ENCODE measurements around the gene PSORS1C1. TPM values are rescaled to one million over a fixed set of nuclear protein-coding genes. Genes with fewer than 3 reads are reported as not detected.
A peak's percentile ranks its signal among the peaks of the same experiment; 100 is the strongest.

The PSORS1C1 gene
- total and polyA plus RNA-seq, 4 donors, result 1.1 to 10.8 (median 2.5) TPM

DNA sequence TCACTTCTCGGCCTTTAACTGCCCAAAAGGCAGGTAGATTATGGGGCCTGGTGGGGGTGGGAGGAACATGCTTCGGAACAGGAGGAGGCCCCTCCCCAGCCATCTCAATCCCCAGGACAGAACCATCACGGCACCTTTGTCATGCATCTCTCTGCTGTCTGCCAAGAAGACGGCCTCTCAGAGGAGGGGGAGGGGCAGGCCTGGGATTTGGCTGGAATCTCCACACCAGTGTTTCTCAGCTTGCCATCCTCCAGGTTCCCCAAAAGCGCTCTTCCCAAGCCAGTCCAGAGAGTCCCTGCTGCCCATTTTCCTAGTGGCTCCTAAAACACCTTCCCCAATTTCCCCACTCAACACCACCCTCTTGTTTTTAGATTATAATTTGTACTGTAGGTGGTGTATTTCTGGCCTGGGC lies 58.4 kb downstream of the PSORS1C1 start:
- no peak overlapping the region for H3K27ac ChIP-seq (ENCODE audit: low read depth in 1 of 2, low read length in 1 of 2)
- ATAC-seq (ENCODE audit: insufficient read depth, low FRiP score) (no peak), DNase-seq (peak in 1 of 3 donors; percentile 16)
- 66 to 95% methylated on average over 5 of the region's 5 CpGs for WGBS, 2 donors
- TF ChIP-seq, protein P1, sequence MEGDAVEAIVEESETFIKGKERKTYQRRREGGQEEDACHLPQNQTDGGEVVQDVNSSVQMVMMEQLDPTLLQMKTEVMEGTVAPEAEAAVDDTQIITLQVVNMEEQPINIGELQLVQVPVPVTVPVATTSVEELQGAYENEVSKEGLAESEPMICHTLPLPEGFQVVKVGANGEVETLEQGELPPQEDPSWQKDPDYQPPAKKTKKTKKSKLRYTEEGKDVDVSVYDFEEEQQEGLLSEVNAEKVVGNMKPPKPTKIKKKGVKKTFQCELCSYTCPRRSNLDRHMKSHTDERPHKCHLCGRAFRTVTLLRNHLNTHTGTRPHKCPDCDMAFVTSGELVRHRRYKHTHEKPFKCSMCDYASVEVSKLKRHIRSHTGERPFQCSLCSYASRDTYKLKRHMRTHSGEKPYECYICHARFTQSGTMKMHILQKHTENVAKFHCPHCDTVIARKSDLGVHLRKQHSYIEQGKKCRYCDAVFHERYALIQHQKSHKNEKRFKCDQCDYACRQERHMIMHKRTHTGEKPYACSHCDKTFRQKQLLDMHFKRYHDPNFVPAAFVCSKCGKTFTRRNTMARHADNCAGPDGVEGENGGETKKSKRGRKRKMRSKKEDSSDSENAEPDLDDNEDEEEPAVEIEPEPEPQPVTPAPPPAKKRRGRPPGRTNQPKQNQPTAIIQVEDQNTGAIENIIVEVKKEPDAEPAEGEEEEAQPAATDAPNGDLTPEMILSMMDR (IDR thresholded peaks at IDR 0.05; ENCODE audit: control extremely low read depth, extremely low read depth), result no peak
- H3K36me3 ChIP-seq (ENCODE audit: control insufficient read depth in 4 of 4, insufficient read depth in 4 of 4, low read length in 4 of 4), result no peaks in the 10 kb centered on the region
- no peaks in the 10 kb centered on the region for H3K9me3 ChIP-seq (ENCODE audit: control insufficient read depth in 4 of 4, insufficient read depth in 3 of 4, low read length in 3 of 4)
- H3K9ac ChIP-seq (ENCODE audit: insufficient read depth in 1 of 2, low read length in 2 of 2), result no peak overlapping the region
- H3K27me3 ChIP-seq (ENCODE audit: control insufficient read depth in 3 of 3, insufficient read depth in 3 of 3, low read length in 2 of 3), result no peaks in the 10 kb centered on the region
- H3K4me1 ChIP-seq (ENCODE audit: control insufficient read depth in 5 of 5, insufficient read depth in 5 of 5, low read length in 5 of 5), result peaks cover 0 to 13% (median 0%) of the 10 kb centered on the region in 5 donors
- no peak overlapping the region for H3K4me3 ChIP-seq

GRCh38 chr6:31173406-31173805 lies 58.8 kb downstream of the PSORS1C1 start:
- H3K36me3 ChIP-seq (ENCODE audit: control insufficient read depth in 4 of 4, insufficient read depth in 4 of 4, low read length in 4 of 4), result no peaks in the 10 kb centered on the region
- 69 to 79% methylated on average over 3 of the region's 3 CpGs for WGBS, 2 donors
- DNase-seq, result no peak
- no peak for ATAC-seq (ENCODE audit: insufficient read depth, low FRiP score)
- peaks cover 0 to 13% (median 3%) of the 10 kb centered on the region in 5 donors for H3K4me1 ChIP-seq (ENCODE audit: control insufficient read depth in 5 of 5, insufficient read depth in 5 of 5, low read length in 5 of 5)
- H3K9ac ChIP-seq (ENCODE audit: insufficient read depth in 1 of 2, low read length in 2 of 2), result no peak overlapping the region
- TF ChIP-seq, protein P1 (IDR thresholded peaks at IDR 0.05; ENCODE audit: control extremely low read depth, extremely low read depth), result no peak
- no peak overlapping the region for H3K27ac ChIP-seq (ENCODE audit: low read depth in 1 of 2, low read length in 1 of 2)
- no peaks in the 10 kb centered on the region for H3K27me3 ChIP-seq (ENCODE audit: control insufficient read depth in 3 of 3, insufficient read depth in 3 of 3, low read length in 2 of 3)
- H3K9me3 ChIP-seq (ENCODE audit: control insufficient read depth in 4 of 4, insufficient read depth in 3 of 4, low read length in 3 of 4), result no peaks in the 10 kb centered on the region
- H3K4me3 ChIP-seq, result no peak overlapping the region

GRCh38 chr6:31174378-31174777 lies 59.8 kb downstream of the PSORS1C1 start:
- no peaks in the 10 kb centered on the region for H3K9me3 ChIP-seq (ENCODE audit: control insufficient read depth in 4 of 4, insufficient read depth in 3 of 4, low read length in 3 of 4)

More at GRCh38 chr6:31174378-31174777, 59.8 kb downstream of the PSORS1C1 start:
- Histone ChIP-seq H3K9ac (ENCODE audit: insufficient read depth in 1 of 2, low read length in 2 of 2) (no peak overlapping the region), H3K4me3 (no peak overlapping the region), H3K36me3 (ENCODE audit: control insufficient read depth in 4 of 4, insufficient read depth in 4 of 4, low read length in 4 of 4) (no peaks in the 10 kb centered on the region), H3K4me1 (ENCODE audit: control insufficient read depth in 5 of 5, insufficient read depth in 5 of 5, low read length in 5 of 5) (peaks cover 0 to 13% (median 4%) of the 10 kb centered on the region in 5 donors), H3K27ac (ENCODE audit: low read depth in 1 of 2, low read length in 1 of 2) (no peak overlapping the region), H3K27me3 (ENCODE audit: control insufficient read depth in 3 of 3, insufficient read depth in 3 of 3, low read length in 2 of 3) (no peaks in the 10 kb centered on the region)
- WGBS, 2 donors, result 87 to 91% methylated on average over 5 of the region's 5 CpGs
- DNase-seq (no peak), ATAC-seq (ENCODE audit: insufficient read depth, low FRiP score) (no peak)
- TF ChIP-seq, protein P1 (IDR thresholded peaks at IDR 0.05; ENCODE audit: control extremely low read depth, extremely low read depth), result no peak

Measured in lung (tissue), 12 donors.